ENCODE results near the gene PTPRA. TPM values are rescaled to one million over a fixed set of nuclear protein-coding genes. Genes with fewer than 3 reads are reported as not detected.
A peak's percentile ranks its signal among the peaks of the same experiment; 100 is the strongest.

PTPRA gene
- total and polyA plus RNA-seq, 2 donors (not counting 1 experiment from before 2014, with no cell fraction given), result 32.1 to 64.2 TPM

- Histone ChIP-seq H3K4me3 (ENCODE audit: control extremely low read depth in 1 of 5, extremely low read depth in 1 of 5, insufficient read depth in 1 of 5, low read depth in 2 of 5, low read length in 4 of 5) (no peak overlapping the region), H4K20me1 (ENCODE audit: control insufficient read depth, insufficient read depth, low read length, poor library complexity, severe bottlenecking) (peaks cover 32% of the 10 kb centered on the region), H2AFZ (ENCODE audit: insufficient read depth, low read depth, low read length, poor library complexity, severe bottlenecking) (no peak overlapping the region), H3K27me3 (replicated peaks in 1 of 4; ENCODE audit: control extremely low read depth in 1 of 4, control insufficient read depth in 3 of 4, insufficient read depth in 4 of 4, low read length in 3 of 4) (no peaks in the 10 kb centered on the region), H3K79me2 (ENCODE audit: control insufficient read depth, insufficient read depth, low read length) (peaks cover 47% of the 10 kb centered on the region), H3K9ac (ENCODE audit: low read length) (no peak overlapping the region), H3K36me3 (replicated peaks in 1 of 2; ENCODE audit: control extremely low read depth in 1 of 2, control insufficient read depth in 1 of 2, extremely low read depth in 1 of 2, insufficient read depth in 2 of 2, low read length in 1 of 2) (peaks cover 0 to 12% of the 10 kb centered on the region in 2 experiments), H3K4me2 (replicated peaks; ENCODE audit: low read depth, low read length, poor library complexity, severe bottlenecking) (no peak overlapping the region), H3K9me3 (ENCODE audit: control extremely low read depth in 1 of 3, control insufficient read depth in 2 of 3, insufficient read depth in 1 of 3, low read length in 2 of 3) (no peaks in the 10 kb centered on the region), H3K4me1 (ENCODE audit: control insufficient read depth in 2 of 2, insufficient read depth in 2 of 2, low read length in 2 of 2) (peaks cover 10 to 11% of the 10 kb centered on the region in 2 donors), H3K27ac (ENCODE audit: low read length in 2 of 2) (no peak overlapping the region)
- ATAC-seq (ENCODE audit: low read depth) (no peak), DNase-seq (no peak)
- 100% methylated on average over 1 of the region's 2 CpGs for WGBS (ENCODE audit: insufficient coverage)
- ChIA-PET CTCF (no interaction called here), POLR2A (no interaction called here)
- H3K27ac Mint-ChIP-seq, result no peak overlapping the region
- H3K27me3 Mint-ChIP-seq, result no peaks in the 10 kb centered on the region
- intact Hi-C loops (cut with micrococcal nuclease), result no loop called here
- no peaks in the 10 kb centered on the region for H3K9me3 Mint-ChIP-seq (ENCODE audit: insufficient read depth)
- no peak overlapping the region for H3K4me3 Mint-ChIP-seq
- TF ChIP-seq EZH2 (IDR thresholded peaks at IDR 0.05; ENCODE audit: borderline replicate concordance, insufficient read depth, low read depth, low read length, poor library complexity, severe bottlenecking), result no peak
- no peak for TF ChIP-seq CTCF (IDR thresholded peaks at IDR 0.05)
- H3K4me1 Mint-ChIP-seq, result peaks cover 30% of the 10 kb centered on the region
These were observed 46.4 kb downstream of the PTPRA start for GRCh38 chr20:2919518-2920245.

DNA sequence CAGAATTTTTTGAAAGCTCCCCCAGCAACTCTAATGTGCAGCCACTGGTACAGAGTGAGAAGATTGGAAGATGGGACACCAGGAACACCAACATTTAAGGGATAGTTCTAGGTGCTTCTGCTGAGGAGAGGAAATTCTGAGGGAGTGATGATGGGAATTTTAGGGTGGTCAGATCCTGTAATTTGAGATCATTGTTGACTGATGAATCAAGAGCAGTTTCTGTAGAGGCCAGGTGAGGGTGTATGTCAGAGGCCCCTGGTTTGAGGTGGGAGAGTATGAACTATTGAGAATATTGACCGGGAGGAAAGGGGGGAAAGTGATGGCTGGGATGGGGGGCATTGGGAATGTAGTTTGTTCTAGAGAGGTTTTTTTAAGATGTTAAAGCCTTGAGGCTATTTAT, 47.2 kb downstream of the PTPRA start:
- Mint-ChIP-seq H3K4me1 (peaks cover 28% of the 10 kb centered on the region), H3K4me3 (no peak overlapping the region), H3K27me3 (no peaks in the 10 kb centered on the region), H3K9me3 (ENCODE audit: insufficient read depth) (no peaks in the 10 kb centered on the region), H3K27ac (peak overlapping the region; percentile 21)
- intact Hi-C loops (cut with micrococcal nuclease), result no loop called here
- no peaks in the 10 kb centered on the region for H3K9me3 ChIP-seq (ENCODE audit: control extremely low read depth in 1 of 3, control insufficient read depth in 2 of 3, insufficient read depth in 1 of 3, low read length in 2 of 3)
- DNase-seq, result no peak
- ChIA-PET POLR2A (no interaction called here), CTCF (no interaction called here)
- no peak for TF ChIP-seq CTCF (IDR thresholded peaks at IDR 0.05)
- TF ChIP-seq EZH2 (IDR thresholded peaks at IDR 0.05; ENCODE audit: borderline replicate concordance, insufficient read depth, low read depth, low read length, poor library complexity, severe bottlenecking), result no peak
- WGBS (ENCODE audit: insufficient coverage), result 100% methylated on average over 1 of the region's 1 CpG
- H3K79me2 ChIP-seq (ENCODE audit: control insufficient read depth, insufficient read depth, low read length), result peaks cover 40% of the 10 kb centered on the region
- no peaks in the 10 kb centered on the region for H3K27me3 ChIP-seq (replicated peaks in 1 of 4; ENCODE audit: control extremely low read depth in 1 of 4, control insufficient read depth in 3 of 4, insufficient read depth in 4 of 4, low read length in 3 of 4)
- no peak overlapping the region for H3K4me2 ChIP-seq (replicated peaks; ENCODE audit: low read depth, low read length, poor library complexity, severe bottlenecking)
- peaks cover 10 to 11% of the 10 kb centered on the region in 2 donors for H3K4me1 ChIP-seq (ENCODE audit: control insufficient read depth in 2 of 2, insufficient read depth in 2 of 2, low read length in 2 of 2)
- H4K20me1 ChIP-seq (ENCODE audit: control insufficient read depth, insufficient read depth, low read length, poor library complexity, severe bottlenecking), result peaks cover 27% of the 10 kb centered on the region
- no peak for ATAC-seq (ENCODE audit: low read depth)
- peaks cover 0 to 15% of the 10 kb centered on the region in 2 experiments for H3K36me3 ChIP-seq (replicated peaks in 1 of 2; ENCODE audit: control extremely low read depth in 1 of 2, control insufficient read depth in 1 of 2, extremely low read depth in 1 of 2, insufficient read depth in 2 of 2, low read length in 1 of 2)
- H3K4me3 ChIP-seq (ENCODE audit: control extremely low read depth in 1 of 5, extremely low read depth in 1 of 5, insufficient read depth in 1 of 5, low read depth in 2 of 5, low read length in 4 of 5), result no peak overlapping the region
- H2AFZ ChIP-seq (ENCODE audit: insufficient read depth, low read depth, low read length, poor library complexity, severe bottlenecking), result no peak overlapping the region
- no peak overlapping the region for H3K9ac ChIP-seq (ENCODE audit: low read length)
- H3K27ac ChIP-seq (ENCODE audit: low read length in 2 of 2), result no peak overlapping the region
